HepG2 (cell line): ENCODE measurements around the gene POLL. TPM values are rescaled to one million over a fixed set of nuclear protein-coding genes. Genes with fewer than 3 reads are reported as not detected.

Experiments
- AKAP8 ChIP-seq: sonication (generic); formaldehyde crosslinking; IDR thresholded peaks from 2 replicates; pipeline ENCODE4 v1.5.1; 2020; ENCODE audit warnings: mild to moderate bottlenecking, missing genetic modification reagents
- ESRRA ChIP-seq: sonication (generic); formaldehyde crosslinking; IDR thresholded peaks from 2 replicates; pipeline ENCODE4 v1.5.1; 2020; ENCODE audit warnings: mild to moderate bottlenecking, low read depth, missing genetic modification reagents
- NFAT5 ChIP-seq: sonication (generic); formaldehyde crosslinking; IDR thresholded peaks from 2 replicates; pipeline ENCODE4 v1.4.0; 2020; ENCODE audit warnings: missing genetic modification reagents
- PLSCR1 ChIP-seq: sonication (generic); formaldehyde crosslinking; IDR thresholded peaks from 2 replicates; pipeline ENCODE4 v1.5.0; 2020; ENCODE audit warnings: missing genetic modification reagents, mild to moderate bottlenecking, borderline replicate concordance
- SRSF9 ChIP-seq: fragments of 200-400 bp; formaldehyde crosslinking; IDR thresholded peaks from 2 replicates; pipeline ENCODE4 v1.6.1; 2018; ENCODE audit warnings: borderline replicate concordance, mild to moderate bottlenecking, low read depth, low read length; ENCODE audit not compliant: insufficient read depth, poor library complexity, severe bottlenecking
- TMF1 ChIP-seq: sonication (generic); formaldehyde crosslinking; IDR thresholded peaks from 2 replicates; pipeline ENCODE4 v1.8.1; 2022; ENCODE audit warnings: low read depth, missing genetic modification reagents
- UBTF ChIP-seq: sonication (generic); formaldehyde crosslinking; IDR thresholded peaks from 2 replicates; pipeline ENCODE4 v1.4.0; 2020; ENCODE audit warnings: mild to moderate bottlenecking, missing genetic modification reagents
- ZBTB46 ChIP-seq: sonication (generic); formaldehyde crosslinking; IDR thresholded peaks from 2 replicates; pipeline ENCODE4 v1.4.0; 2020; ENCODE audit warnings: mild to moderate bottlenecking, missing genetic modification reagents, borderline replicate concordance
- ZFY ChIP-seq: sonication (generic); formaldehyde crosslinking; IDR thresholded peaks from 2 replicates; pipeline ENCODE4 v1.4.0; 2020; ENCODE audit warnings: missing genetic modification reagents
- ZNF296 ChIP-seq: sonication (generic); formaldehyde crosslinking; conservative IDR thresholded peaks from 2 replicates; pipeline ENCODE4 v1.5.0; 2020; ENCODE audit warnings: mild to moderate bottlenecking, missing genetic modification reagents
- ZNF512B ChIP-seq: sonication (generic); formaldehyde crosslinking; IDR thresholded peaks from 2 replicates; pipeline ENCODE4 v1.5.1; 2020; ENCODE audit warnings: missing genetic modification reagents, mild to moderate bottlenecking, borderline replicate concordance
- ZNF580 ChIP-seq: IDR thresholded peaks from 2 replicates; pipeline ENCODE4 v1.6.1; 2016; ENCODE audit warnings: low read depth, borderline replicate concordance
- ZNF614 ChIP-seq: IDR thresholded peaks from 2 replicates; pipeline ENCODE4 v1.6.1; 2018; ENCODE audit warnings: missing biosample characterization, missing genetic modification reagents, inconsistent platforms, borderline replicate concordance
- polyA plus RNA-seq, 8 experiments: library from polyadenylated mRNA; depleted of rRNA in 3 of 8; stranded (reverse) in 7 of 8; unstranded in 1 of 8; fragments of >200 nt; fragmentation: Illumina TruSeq in 4 of 8; extraction: Trizol in 4 of 8; gene quantifications; 2 replicates each; pipeline versions ENCODE4 v1.2.1 to v1.2.3, GENCODE V29; 2011 to 2016; ENCODE audit warnings: low read depth in 4 of 8, missing spikeins in 1 of 8, mixed read lengths in 1 of 8; ENCODE audit not compliant: insufficient read depth in 1 of 8
- total RNA-seq, 5 experiments: library from RNA; depleted of rRNA; stranded (reverse); fragments of >200 nt; fragmentation: Illumina TruSeq; extraction: Trizol; gene quantifications; 2 replicates each; pipeline ENCODE4 v1.2.3, GENCODE V29; 2016; ENCODE audit warnings: low read depth in 1 of 5

The POLL gene
- total and polyA plus RNA-seq, 2 of the 13 experiments (the other 11 are each of a cell fraction or from before 2014, with no cell fraction given), result 13.8 to 19.1 TPM

GRCh38 chr10:101566333-101567164 is 21.5 kb downstream of the POLL start (continued):
- TF ChIP-seq NFAT5 (CRISPR knock-in tag) (no peak), UBTF (CRISPR knock-in tag) (0 out of 2 replicates have a peak, but pooled peaks have one; percentile 43), ZNF512B (CRISPR knock-in tag) (no peak), TMF1 (no peak), ZNF296 (no peak), ZBTB46 (CRISPR knock-in tag) (no peak), PLSCR1 (CRISPR knock-in tag) (no peak), AKAP8 (CRISPR knock-in tag) (no peak), ZFY (CRISPR knock-in tag) (peak; percentile 37; the same call in 1 of the 2 replicates), ESRRA (CRISPR knock-in tag) (no peak), SRSF9 (no peak), ZNF580 (CRISPR knock-in tag) (no peak), ZNF614 (no peak)
